GM19397 (cell line): ENCODE results near the gene SEC61A2.

Source experiments
- ATAC-seq: cut with Tn5 transposase; IDR thresholded peaks from one replicate; pipeline ENCODE4 v1.9.1; 2021; ENCODE audit warnings: mild to moderate bottlenecking, moderate library complexity; ENCODE audit not compliant: unreplicated experiment

SEC61A2 gene

GRCh38 chr10:12195603-12196506, 66.4 kb downstream of the SEC61A2 start, which contains the start of the genes CDC123 and NUDT5:
CDC123 (plus strand) TSS chr10:12196188; CDS start chr10:12196246, 58 bp downstream.
NUDT5 (minus strand) TSS chr10:12195891; CDS start chr10:12186291, 9,600 bp downstream.
- peak; percentile 91 for ATAC-seq

- no peak for ATAC-seq
Observed at GRCh38 chr10:12196531-12197211, 67.2 kb downstream of the SEC61A2 start.

GRCh38 chr10:12198156-12198555, 68.7 kb downstream of the SEC61A2 start:
- ATAC-seq: no peak

- ATAC-seq: no peak
Observed at GRCh38 chr10:12200850-12201249, 71.4 kb downstream of the SEC61A2 start.

GRCh38 chr10:12201543-12201942, 72.1 kb downstream of the SEC61A2 start:
- no peak for ATAC-seq

- ATAC-seq: no peak
Observed at GRCh38 chr10:12202226-12202625, 72.7 kb downstream of the SEC61A2 start.

GRCh38 chr10:12205082-12205481, 75.6 kb downstream of the SEC61A2 start:
- no peak for ATAC-seq

GRCh38 chr10:12207114-12207513, 77.6 kb downstream of the SEC61A2 start:
- ATAC-seq: no peak

GRCh38 chr10:12208460-12208859, 79.0 kb downstream of the SEC61A2 start:
- no peak for ATAC-seq

- no peak for ATAC-seq
Observed at GRCh38 chr10:12212454-12212853, 83.0 kb downstream of the SEC61A2 start.

GRCh38 chr10:12213621-12214020, 84.1 kb downstream of the SEC61A2 start:
- ATAC-seq: no peak

- no peak for ATAC-seq
Observed at GRCh38 chr10:12214093-12214492, 84.6 kb downstream of the SEC61A2 start.

- ATAC-seq: no peak
Observed at GRCh38 chr10:12214763-12215218, 85.3 kb downstream of the SEC61A2 start.
